Measurements from ENCODE around the gene FILIP1L. TPM values are rescaled to one million over a fixed set of nuclear protein-coding genes. Genes with fewer than 3 reads are reported as not detected.
A peak's percentile ranks its signal among the peaks of the same experiment; 100 is the strongest.

Gene FILIP1L
- polyA plus RNA-seq, 1 of the 3 experiments (the other 2 are of a cell fraction): 26.8 TPM

DNA sequence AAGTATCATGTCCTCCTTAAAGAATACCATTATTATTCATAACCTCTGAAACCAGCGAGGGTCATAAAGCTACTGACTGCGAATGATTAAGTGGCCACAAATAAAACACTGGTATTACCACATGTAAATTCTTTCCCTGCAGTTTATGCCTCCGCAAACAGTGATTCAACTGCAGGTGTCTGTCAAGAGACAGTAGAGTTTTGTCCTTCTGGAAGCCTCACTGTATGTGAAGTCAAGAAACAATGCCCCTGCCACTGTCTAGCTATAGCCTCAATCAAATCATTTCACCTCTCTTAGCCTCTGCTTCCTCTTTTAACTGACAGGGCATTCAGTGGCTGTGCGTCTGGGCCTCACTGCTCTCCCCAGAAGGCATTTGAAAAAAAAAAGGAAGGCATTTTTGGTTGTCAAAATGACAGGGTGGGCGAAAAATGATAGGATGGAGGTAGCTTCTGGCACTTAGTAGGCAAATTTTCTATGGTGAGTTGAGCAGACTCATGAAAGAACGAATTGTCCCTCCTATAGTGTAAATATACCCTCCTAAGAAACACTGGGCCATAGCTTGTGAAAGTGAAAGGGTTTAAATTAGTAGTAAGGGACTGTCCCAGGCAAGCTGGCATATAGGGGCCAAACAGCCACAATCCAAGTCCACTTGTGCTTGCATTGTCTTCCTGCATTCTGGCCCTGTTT lies 66.7 kb downstream of the FILIP1L start:
- peak overlapping the region; percentile 52 to 72 for H3K27ac ChIP-seq (ENCODE audit: low read depth in 2 of 2, low read length in 1 of 2)
- WGBS (ENCODE audit: low lambda C conversion rate): 43% methylated on average over 6 of the region's 6 CpGs
- no peaks in the 10 kb centered on the region for H4K20me1 ChIP-seq (ENCODE audit: insufficient read depth)
- H3K4me3 ChIP-seq (ENCODE audit: low read depth in 2 of 2, low read length in 1 of 2): no peak overlapping the region
- no peaks in the 10 kb centered on the region for H3K36me3 ChIP-seq (replicated peaks in 1 of 2; ENCODE audit: control insufficient read depth in 1 of 2, insufficient read depth in 2 of 2, low read length in 1 of 2)
- H3K9me3 ChIP-seq: no peaks in the 10 kb centered on the region
- H3K9me2 ChIP-seq: no peaks in the 10 kb centered on the region
- CTCF ChIA-PET: interaction anchor here (0.7 to 1.6 kb wide), 6 partner anchors 9 to 177 kb away, joined by 3 to 6 read pairs (median 3); no protein-coding TSS in a partner anchor
- H3K4me2 ChIP-seq: peak overlapping the region; percentile 46
- peak overlapping the region; percentile 20 for H3K9ac ChIP-seq
- H3K79me2 ChIP-seq (ENCODE audit: insufficient read depth): no peaks in the 10 kb centered on the region
- H2AFZ ChIP-seq (ENCODE audit: low read depth): peak overlapping the region; percentile 24; the same call in 1 of the 2 replicates
- POLR2A ChIA-PET: no interaction called here
- peaks cover 24% of the 10 kb centered on the region for H3F3A ChIP-seq (replicated peaks; ENCODE audit: insufficient read depth)
- H3K27me3 ChIP-seq (ENCODE audit: insufficient read depth): no peaks in the 10 kb centered on the region
- H3K4me1 ChIP-seq (ENCODE audit: control insufficient read depth in 1 of 2, insufficient read depth in 2 of 2, low read depth in 1 of 2, low read length in 1 of 2): peaks cover 11 to 32% of the 10 kb centered on the region in 2 experiments
- DNase-seq: no peak
- no peak for TF ChIP-seq EZH2phosphoT487 (IDR thresholded peaks at IDR 0.05; ENCODE audit: borderline replicate concordance, low read depth)
- TF ChIP-seq, protein P1, sequence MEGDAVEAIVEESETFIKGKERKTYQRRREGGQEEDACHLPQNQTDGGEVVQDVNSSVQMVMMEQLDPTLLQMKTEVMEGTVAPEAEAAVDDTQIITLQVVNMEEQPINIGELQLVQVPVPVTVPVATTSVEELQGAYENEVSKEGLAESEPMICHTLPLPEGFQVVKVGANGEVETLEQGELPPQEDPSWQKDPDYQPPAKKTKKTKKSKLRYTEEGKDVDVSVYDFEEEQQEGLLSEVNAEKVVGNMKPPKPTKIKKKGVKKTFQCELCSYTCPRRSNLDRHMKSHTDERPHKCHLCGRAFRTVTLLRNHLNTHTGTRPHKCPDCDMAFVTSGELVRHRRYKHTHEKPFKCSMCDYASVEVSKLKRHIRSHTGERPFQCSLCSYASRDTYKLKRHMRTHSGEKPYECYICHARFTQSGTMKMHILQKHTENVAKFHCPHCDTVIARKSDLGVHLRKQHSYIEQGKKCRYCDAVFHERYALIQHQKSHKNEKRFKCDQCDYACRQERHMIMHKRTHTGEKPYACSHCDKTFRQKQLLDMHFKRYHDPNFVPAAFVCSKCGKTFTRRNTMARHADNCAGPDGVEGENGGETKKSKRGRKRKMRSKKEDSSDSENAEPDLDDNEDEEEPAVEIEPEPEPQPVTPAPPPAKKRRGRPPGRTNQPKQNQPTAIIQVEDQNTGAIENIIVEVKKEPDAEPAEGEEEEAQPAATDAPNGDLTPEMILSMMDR (IDR thresholded peaks at IDR 0.05): no peak
- peak; percentile 67; the same call in 1 of the 2 replicates for TF ChIP-seq POLR2AphosphoS5 (IDR thresholded peaks at IDR 0.05; ENCODE audit: low read depth, low read length)
- no peak for TF ChIP-seq RCOR1 (IDR thresholded peaks at IDR 0.05; ENCODE audit: low read length)
- TF ChIP-seq USF2 (IDR thresholded peaks at IDR 0.05; ENCODE audit: borderline replicate concordance, low read depth, low read length): no peak
- TF ChIP-seq FOSL2 (IDR thresholded peaks at IDR 0.05; ENCODE audit: borderline replicate concordance, low read depth): peak; percentile 67; the same call in 1 of the 2 replicates
- TF ChIP-seq RXRA (IDR thresholded peaks at IDR 0.05; ENCODE audit: borderline replicate concordance, low read depth): no peak
- TF ChIP-seq MXI1 (IDR thresholded peaks at IDR 0.05; ENCODE audit: low read depth, low read length): no peak
- TF ChIP-seq MEF2A (IDR thresholded peaks at IDR 0.05; ENCODE audit: borderline replicate concordance, low read depth): 0 out of 2 replicates have a peak, but pooled peaks have one; percentile 28
- TF ChIP-seq, protein P2, sequence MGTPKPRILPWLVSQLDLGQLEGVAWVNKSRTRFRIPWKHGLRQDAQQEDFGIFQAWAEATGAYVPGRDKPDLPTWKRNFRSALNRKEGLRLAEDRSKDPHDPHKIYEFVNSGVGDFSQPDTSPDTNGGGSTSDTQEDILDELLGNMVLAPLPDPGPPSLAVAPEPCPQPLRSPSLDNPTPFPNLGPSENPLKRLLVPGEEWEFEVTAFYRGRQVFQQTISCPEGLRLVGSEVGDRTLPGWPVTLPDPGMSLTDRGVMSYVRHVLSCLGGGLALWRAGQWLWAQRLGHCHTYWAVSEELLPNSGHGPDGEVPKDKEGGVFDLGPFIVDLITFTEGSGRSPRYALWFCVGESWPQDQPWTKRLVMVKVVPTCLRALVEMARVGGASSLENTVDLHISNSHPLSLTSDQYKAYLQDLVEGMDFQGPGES (IDR thresholded peaks at IDR 0.05; ENCODE audit: low read depth, low read length): no peak
- TF ChIP-seq ZBTB33 (IDR thresholded peaks at IDR 0.05; ENCODE audit: borderline replicate concordance, low read depth): peak; percentile 57; the same call in 1 of the 2 replicates
- no peak for TF ChIP-seq REST (IDR thresholded peaks at IDR 0.05; ENCODE audit: low read depth, low read length)
- TF ChIP-seq USF1 (IDR thresholded peaks at IDR 0.05; ENCODE audit: borderline replicate concordance, low read depth): no peak
- TF ChIP-seq FOXJ3 (CRISPR knock-in tag; IDR thresholded peaks at IDR 0.05): no peak
- peak; percentile 68 for TF ChIP-seq JUND (IDR thresholded peaks at IDR 0.05)
- TF ChIP-seq TCF12 (IDR thresholded peaks at IDR 0.05): peak; percentile 95
- 0 out of 2 replicates have a peak, but pooled peaks have one; percentile 37 for TF ChIP-seq SIN3A (IDR thresholded peaks at IDR 0.05; ENCODE audit: borderline replicate concordance, low read depth, low read length)
- no peak for TF ChIP-seq ELF1 (IDR thresholded peaks at IDR 0.05)
- peak; percentile 47; the same call in 1 of the 2 replicates for TF ChIP-seq NFIC (IDR thresholded peaks at IDR 0.05; ENCODE audit: borderline replicate concordance)
- TF ChIP-seq SMC3 (IDR thresholded peaks at IDR 0.05; ENCODE audit: low read depth, low read length): no peak
- TF ChIP-seq RFX5 (IDR thresholded peaks at IDR 0.05; ENCODE audit: low read length): no peak
- no peak for TF ChIP-seq CHD2 (IDR thresholded peaks at IDR 0.05; ENCODE audit: low read length, partially characterized antibody)

Data from SK-N-SH (cell line).